AG09309 (cell line): Measurements from ENCODE around the gene GBP7.
"Not testable (repeated sequence)": the region's sequence is repeated elsewhere in the genome, so short reads cannot be mapped to it uniquely, and the experiment has no call there.

Experiments used
- DNase-seq: peaks from one replicate; pipeline ENCODE4 v3.0.0-alpha.2; 2010; ENCODE audit warnings: low read depth
- H3K4me3 ChIP-seq: 2 replicates; pipeline ENCODE4 v1.5.1; 2011; ENCODE audit warnings: mild to moderate bottlenecking, low read depth, low read length, moderate library complexity; ENCODE audit not compliant: control insufficient read depth
- TF ChIP-seq, protein P1 (sequence below): IDR thresholded peaks from 2 replicates; pipeline ENCODE4 v1.5.1; 2011; ENCODE audit warnings: mild to moderate bottlenecking, low read depth, low read length, inconsistent platforms; ENCODE audit not compliant: insufficient read depth, control insufficient read depth; ENCODE audit errors: missing control alignments

The GBP7 gene

DNA sequence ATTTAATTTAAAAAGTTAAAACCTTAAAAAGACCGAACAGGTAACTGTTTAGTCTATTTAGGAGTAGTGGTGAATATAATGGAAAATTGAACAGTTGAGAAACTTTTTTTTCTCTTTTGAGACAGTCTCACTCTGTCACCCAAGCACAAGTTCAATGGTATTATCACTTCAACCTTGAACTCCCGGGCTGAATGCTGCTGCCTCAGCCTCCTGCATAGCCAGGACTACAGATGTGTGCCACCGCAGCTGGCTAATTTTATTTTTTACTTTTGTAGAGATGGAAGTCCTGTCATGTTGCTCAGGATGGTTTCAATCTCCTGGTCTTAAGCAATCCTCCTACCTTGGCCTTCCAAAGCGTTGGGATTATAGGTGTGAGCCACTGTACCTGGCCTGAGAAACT, 33.6 kb downstream of the GBP7 start:
- no peak overlapping the region for H3K4me3 ChIP-seq
- TF ChIP-seq, protein P1, sequence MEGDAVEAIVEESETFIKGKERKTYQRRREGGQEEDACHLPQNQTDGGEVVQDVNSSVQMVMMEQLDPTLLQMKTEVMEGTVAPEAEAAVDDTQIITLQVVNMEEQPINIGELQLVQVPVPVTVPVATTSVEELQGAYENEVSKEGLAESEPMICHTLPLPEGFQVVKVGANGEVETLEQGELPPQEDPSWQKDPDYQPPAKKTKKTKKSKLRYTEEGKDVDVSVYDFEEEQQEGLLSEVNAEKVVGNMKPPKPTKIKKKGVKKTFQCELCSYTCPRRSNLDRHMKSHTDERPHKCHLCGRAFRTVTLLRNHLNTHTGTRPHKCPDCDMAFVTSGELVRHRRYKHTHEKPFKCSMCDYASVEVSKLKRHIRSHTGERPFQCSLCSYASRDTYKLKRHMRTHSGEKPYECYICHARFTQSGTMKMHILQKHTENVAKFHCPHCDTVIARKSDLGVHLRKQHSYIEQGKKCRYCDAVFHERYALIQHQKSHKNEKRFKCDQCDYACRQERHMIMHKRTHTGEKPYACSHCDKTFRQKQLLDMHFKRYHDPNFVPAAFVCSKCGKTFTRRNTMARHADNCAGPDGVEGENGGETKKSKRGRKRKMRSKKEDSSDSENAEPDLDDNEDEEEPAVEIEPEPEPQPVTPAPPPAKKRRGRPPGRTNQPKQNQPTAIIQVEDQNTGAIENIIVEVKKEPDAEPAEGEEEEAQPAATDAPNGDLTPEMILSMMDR: no peak
- DNase-seq: no peak

DNA sequence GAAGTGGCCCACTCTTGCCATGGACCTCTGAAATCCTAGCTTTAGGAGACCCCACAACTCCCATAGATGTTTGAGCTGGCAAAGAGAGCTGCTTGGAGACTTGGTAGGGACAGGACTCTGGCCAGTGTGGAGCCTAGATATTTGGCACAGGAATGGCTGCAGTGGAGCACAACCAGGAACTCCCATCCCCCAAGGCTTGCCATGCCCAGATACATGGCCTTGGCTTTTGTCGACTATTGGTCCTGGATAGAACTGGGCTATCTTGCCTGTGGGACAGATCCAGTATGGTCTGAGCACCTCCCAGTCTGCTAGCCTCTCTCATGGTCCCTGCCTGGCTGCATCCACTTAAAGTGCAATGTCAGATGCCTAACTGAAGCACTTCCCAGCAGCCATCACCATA, 42.1 kb downstream of the GBP7 start:
- TF ChIP-seq, protein P1: no peak
- H3K4me3 ChIP-seq: no peak overlapping the region
- no peak for DNase-seq

DNA sequence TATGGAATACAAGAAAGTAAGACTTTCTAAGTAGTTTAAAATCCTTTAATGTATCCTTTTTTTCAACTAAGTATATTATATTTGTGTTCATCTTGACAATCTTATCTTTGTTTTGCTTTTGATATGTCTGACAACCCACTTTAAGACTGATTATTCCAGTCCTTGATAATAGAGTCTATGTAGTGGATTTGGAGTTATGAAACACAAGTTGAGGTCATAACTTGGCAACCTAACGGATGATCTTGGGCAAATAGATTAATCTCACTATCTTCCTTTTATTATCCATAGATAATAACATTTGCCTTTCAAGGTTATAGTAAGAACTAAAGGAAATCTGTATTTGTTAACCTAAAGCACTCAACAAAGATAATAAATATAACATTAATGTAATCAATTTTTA, 45.1 kb downstream of the GBP7 start:
- no peak for DNase-seq
- H3K4me3 ChIP-seq: no peak overlapping the region
- TF ChIP-seq, protein P1: no peak

DNA sequence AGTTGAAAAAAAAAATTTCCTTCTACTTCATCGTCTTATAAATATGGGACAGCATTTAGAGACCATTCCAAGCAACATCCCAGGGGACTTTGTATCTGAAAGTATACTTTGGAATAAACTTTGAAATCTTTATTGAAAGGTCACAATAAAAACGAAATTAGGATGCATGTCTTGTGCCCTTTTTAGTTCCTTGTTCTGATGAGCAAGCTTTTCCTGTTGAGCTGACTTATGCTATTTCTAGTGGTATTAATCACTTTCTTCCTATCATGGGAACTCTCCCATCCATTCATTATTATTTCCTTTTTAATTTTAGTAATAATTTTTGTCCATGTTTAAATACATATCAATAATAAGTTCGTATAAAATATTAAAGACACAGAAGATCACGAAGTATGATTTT, 45.9 kb downstream of the GBP7 start:
- no peak for DNase-seq
- no peak overlapping the region for H3K4me3 ChIP-seq
- TF ChIP-seq, protein P1: no peak

DNA sequence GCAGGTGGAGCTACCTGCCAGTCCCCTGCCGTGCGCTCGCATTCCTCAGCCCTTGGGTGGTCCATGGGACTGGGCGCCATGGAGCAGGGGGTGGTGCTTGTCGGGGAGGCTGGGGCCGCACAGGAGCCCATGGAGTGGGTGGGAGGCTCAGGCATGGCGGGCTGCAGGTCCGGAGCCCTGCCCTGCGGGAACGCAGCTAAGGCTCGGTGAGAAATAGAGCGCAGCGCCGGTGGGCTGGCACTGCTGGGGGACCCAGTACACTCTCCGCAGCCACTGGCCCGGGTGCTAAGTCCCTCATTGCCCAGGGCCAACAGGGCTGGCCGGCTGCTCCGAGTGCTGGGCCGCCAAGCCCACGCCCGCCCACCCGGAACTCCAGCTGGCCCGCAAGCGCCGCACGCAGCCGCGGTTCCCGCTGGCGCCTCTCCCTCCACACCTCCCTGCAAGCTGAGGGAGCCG, 47.8 kb downstream of the GBP7 start:
- not testable (repeated sequence) for DNase-seq, H3K4me3 ChIP-seq

DNA sequence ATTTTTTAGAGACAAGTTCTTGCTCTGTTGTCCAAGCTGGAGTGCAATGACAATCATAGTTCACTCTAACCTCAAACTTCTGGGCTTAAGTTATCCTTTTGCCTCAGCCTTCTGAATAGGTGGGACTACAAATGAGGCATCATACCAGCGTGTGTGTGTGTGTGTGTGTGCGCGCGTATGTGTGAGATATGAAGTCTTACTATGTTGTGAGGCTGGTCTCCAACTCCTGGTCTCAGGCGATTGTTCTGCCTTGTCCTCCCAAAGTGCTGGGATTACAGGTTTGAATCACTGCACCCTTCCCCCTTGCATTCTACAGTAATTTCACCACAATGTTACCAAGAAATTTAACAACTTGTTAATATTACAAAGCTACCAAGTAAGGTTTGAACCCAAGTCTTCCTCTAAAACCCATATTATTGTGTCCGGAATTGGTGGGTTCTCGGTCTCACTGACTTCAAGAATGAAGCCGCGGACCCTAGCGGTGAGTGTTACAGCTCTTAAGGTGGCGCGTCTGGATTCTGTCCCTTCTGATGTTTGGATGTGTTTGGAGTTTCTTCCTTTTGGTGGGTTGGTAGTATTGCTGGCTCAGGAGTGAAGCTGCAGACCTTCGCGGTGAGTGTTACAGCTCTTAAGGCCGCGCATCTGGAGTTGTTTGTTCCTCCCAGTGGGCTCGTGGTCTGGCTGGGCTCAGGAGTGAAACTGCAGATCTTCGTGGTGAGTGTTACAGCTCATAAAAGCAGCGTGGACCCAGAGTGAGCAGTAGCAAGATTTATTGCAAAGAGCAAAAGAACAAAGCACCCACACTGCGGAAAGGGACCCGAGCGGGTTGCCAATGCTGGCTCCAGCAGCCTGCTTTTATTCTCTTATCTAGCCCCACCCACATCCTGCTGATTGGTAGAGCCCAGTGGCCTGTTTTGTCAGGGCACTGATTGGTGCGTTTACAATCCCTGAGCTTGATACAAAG, 48.9 kb downstream of the GBP7 start:
- not testable (repeated sequence) for DNase-seq, H3K4me3 ChIP-seq

DNA sequence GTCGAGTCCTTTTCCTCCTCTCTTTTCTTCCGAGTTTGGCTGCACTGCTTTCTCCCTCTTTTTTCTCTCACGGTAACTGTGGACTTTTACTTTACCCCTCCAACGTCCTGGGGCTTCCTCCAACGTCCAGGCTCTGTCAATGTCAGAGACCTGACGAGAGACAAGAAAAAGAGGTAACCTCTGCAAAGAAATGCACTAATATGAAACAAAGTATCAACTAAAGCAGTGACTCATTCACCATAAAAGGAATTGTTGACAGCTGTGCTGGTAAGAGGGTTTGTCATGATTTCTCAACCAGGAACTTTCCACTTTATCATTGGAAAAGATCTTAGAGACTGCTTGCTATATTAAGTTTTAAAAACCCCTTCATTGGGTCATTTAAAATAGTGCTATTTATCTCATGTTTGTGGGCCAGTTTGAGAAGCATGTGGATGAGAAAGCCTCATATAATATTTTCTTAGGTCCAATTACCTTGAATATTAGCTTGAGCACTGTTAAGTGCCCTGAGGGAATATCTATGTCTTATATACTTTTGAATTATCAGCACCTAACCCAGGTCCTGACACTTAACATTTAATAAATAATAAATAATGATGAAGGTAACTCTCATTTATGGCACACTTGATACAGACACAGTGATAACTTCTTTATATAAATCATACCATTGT, 49.8 kb downstream of the GBP7 start, which contains the start of gene GBP2:
GBP2 (minus strand) TSS at position 202 of the 668 bp plus-strand sequence. CDS start 4,148 bp downstream, outside the sequence.
- peak within 1 kb of the TSS; percentile 13 for H3K4me3 ChIP-seq
- DNase-seq: peak; percentile 45
- TF ChIP-seq, protein P1: no peak
